ENCODE measurements around the gene LCTL.

Gene LCTL

DNA sequence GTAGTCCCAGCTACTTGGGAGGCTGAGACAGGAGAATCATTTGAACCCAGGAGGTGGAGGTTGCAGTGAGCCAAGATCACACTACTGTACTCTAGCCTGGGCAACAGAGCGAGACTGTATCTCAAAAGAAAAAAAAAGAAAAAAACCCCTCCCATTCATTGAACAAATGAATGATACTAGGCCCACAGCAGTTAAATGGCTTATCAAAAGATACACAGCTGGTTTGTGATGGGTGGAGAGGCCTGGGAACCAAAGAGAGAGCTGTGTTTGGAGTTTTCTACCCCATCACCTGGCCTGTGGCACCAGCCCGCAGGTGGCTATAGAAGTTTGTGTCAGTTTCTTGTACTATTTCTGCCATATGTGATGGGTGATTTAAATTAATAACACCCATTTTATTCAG lies 43.1 kb upstream of the LCTL start:
- no peak overlapping the region for H3K4me3 ChIP-seq (ENCODE audit: low read depth, low read length)
- in situ Hi-C loops (cut with HindIII; ENCODE audit: low sequenced_read_pairs): no loop called here
- no peak for TF ChIP-seq CTCF (IDR thresholded peaks at IDR 0.05; ENCODE audit: low read depth, low read length)
- DNase-seq (ENCODE audit: low read depth, low spot score): no peak

DNA sequence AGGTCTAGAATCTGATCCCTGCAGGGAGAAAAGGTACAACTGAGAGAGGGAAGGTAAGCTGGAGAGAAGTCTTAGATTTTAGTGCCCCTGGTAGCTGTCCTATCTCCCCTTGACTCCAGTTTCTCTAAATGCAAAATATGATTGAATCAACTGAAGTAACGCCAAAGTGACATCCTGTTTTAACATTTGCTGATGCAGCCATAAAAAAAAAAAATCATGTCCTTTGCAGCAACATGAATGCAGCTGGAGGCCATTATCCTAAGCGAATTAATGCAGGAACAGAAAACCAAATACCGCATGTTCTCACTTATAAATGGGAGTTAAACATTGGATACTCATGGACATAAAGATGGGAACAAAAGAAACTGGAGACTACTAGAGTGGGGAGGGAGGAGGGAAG lies 42.4 kb upstream of the LCTL start:
- TF ChIP-seq CTCF (IDR thresholded peaks at IDR 0.05; ENCODE audit: low read depth, low read length): no peak
- in situ Hi-C loops (cut with HindIII; ENCODE audit: low sequenced_read_pairs): no loop called here
- no peak overlapping the region for H3K4me3 ChIP-seq (ENCODE audit: low read depth, low read length)
- DNase-seq (ENCODE audit: low read depth, low spot score): no peak

DNA sequence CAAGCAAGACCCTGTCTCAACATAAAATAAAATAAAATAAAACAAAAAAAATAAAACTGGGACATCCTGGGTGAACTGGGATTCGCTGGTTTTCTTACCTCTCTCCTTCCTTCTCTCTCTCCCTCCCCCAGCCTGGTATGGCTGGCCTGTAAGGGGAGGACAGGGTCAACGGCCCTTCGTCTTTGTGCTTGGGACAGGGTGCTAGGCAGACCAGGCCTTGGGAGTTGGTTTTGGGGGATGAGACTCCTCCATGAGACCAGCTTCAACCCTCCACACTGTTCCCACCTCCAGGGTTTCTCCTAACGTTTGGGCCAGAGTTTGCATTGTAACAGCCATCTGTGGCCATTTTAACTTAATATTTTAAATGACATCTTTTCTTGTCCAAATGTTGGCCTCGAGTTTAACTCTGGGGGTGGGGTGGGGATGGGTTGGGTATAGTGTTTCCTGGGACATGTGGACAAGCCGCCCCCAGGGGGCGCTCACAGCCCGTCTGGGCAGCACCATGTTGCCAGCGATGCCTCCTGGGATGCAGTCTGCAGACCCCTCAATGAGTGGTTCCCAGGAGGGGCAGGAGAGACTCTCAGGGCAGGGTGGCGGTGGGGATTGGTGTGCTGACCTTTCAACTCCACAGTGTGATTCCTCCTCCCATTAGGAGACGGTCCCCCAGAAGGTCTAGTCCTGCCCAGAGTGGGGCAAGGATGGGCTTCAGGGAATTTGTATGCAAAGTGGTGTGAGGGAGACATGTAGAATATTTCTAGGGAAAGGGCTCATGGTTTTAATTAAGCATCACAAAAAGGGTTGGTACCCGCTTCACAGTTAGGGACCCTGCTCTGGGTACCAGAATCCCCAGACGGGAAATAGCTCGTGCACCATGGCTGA lies 37.7 kb upstream of the LCTL start:
- no peak overlapping the region for H3K4me3 ChIP-seq (ENCODE audit: low read depth, low read length)
- peak; percentile 48 for DNase-seq (ENCODE audit: low read depth, low spot score)
- in situ Hi-C loops (cut with HindIII; ENCODE audit: low sequenced_read_pairs): no loop called here
- peak; percentile 82 for TF ChIP-seq CTCF (IDR thresholded peaks at IDR 0.05; ENCODE audit: low read depth, low read length)

DNA sequence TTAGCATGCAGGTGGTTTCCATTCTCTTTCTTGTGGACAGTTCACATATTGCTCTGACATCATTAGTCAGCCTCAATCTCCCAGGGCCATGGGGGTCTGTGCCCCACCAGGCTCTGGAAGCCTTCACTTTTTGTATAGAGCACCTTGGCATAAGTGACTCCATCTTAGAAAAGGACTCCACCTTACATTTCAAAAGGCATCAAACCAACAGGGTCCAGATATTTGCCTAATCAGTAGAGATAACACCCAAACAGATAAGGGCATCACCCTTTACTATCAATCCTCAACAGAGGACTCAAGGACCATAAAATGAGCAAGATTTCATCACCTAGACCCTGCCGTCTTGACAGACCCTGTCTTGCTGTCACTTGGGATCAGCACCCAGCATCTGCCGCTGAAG lies 35.7 kb upstream of the LCTL start:
- in situ Hi-C loops (cut with HindIII; ENCODE audit: low sequenced_read_pairs): no loop called here
- no peak overlapping the region for H3K4me3 ChIP-seq (ENCODE audit: low read depth, low read length)
- DNase-seq (ENCODE audit: low read depth, low spot score): no peak
- TF ChIP-seq CTCF (IDR thresholded peaks at IDR 0.05; ENCODE audit: low read depth, low read length): no peak

- no peak overlapping the region for H3K4me3 ChIP-seq (ENCODE audit: low read depth, low read length)
- DNase-seq (ENCODE audit: low read depth, low spot score): no peak
- in situ Hi-C loops (cut with HindIII; ENCODE audit: low sequenced_read_pairs): no loop called here
- no peak for TF ChIP-seq CTCF (IDR thresholded peaks at IDR 0.05; ENCODE audit: low read depth, low read length)
Observed at GRCh38 chr15:66600240-66600627, 34.4 kb upstream of the LCTL start.

DNA sequence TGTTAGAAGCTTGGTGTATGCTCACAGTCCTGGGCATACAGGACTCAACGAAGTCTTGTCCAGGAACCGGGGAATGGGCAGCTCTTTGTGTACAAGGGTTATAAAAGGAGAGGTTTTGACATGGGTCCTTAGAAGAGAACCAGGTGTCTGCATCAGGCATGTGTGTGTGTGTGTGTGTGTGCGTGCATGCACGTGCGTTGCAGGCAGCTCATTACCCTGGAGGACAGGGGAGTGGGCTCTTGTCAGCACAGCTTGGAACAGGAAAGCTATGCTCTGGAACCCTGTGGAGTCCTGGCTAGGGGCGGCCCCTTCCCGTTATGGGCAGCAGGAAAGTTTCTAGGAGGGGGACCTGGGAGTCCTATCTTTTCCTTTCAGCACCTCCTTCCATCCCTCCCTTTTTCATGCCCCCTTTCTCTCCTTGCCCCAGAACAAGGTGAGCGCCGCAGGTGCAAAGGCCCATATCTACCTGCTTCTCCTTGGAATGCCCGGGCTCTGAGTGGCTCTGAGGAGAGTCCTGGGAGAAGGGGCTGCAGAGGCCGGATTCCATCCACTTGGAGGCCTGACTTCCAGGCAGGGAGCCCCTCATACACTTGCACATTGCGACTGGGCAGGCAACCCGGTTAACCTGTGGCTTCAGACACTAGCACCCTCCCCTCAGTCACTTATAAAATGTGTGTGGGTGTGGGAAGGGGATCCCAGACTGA lies 33.9 kb upstream of the LCTL start:
- H3K4me3 ChIP-seq (ENCODE audit: low read depth, low read length): no peak overlapping the region
- DNase-seq (ENCODE audit: low read depth, low spot score): no peak
- TF ChIP-seq CTCF (IDR thresholded peaks at IDR 0.05; ENCODE audit: low read depth, low read length): no peak
- in situ Hi-C loops (cut with HindIII; ENCODE audit: low sequenced_read_pairs): no loop called here
